Osteocyte (in vitro differentiated cells): ENCODE results near the gene TSPY3. TPM values are rescaled to one million over a fixed set of nuclear protein-coding genes. Genes with fewer than 3 reads are reported as not detected.
"Not testable (repeated sequence)": the region's sequence is repeated elsewhere in the genome, so short reads cannot be mapped to it uniquely, and the experiment has no call there.

ENCODE experiments used
- DNase-seq: peaks from one replicate; pipeline ENCODE4 v3.0.0; 2021; ENCODE audit warnings: mixed read lengths; ENCODE audit not compliant: unreplicated experiment; ENCODE audit errors: extremely low spot score
- H3K27ac Mint-ChIP-seq: one replicate; pipeline ENCODE4 v1.8.0; 2021; ENCODE audit warnings: mild to moderate bottlenecking, mixed read lengths; ENCODE audit not compliant: unreplicated experiment
- H3K27me3 Mint-ChIP-seq: one replicate; pipeline ENCODE4 v1.8.0; 2021; ENCODE audit warnings: mixed read lengths; ENCODE audit not compliant: unreplicated experiment
- H3K36me3 Mint-ChIP-seq: one replicate; pipeline ENCODE4 v1.8.0; 2021; ENCODE audit warnings: mixed read lengths; ENCODE audit not compliant: unreplicated experiment
- H3K4me1 Mint-ChIP-seq: one replicate; pipeline ENCODE4 v1.8.0; 2021; ENCODE audit warnings: mixed read lengths; ENCODE audit not compliant: unreplicated experiment
- H3K4me3 Mint-ChIP-seq: one replicate; pipeline ENCODE4 v1.8.0; 2021; ENCODE audit warnings: mild to moderate bottlenecking, moderate library complexity, mixed read lengths; ENCODE audit not compliant: unreplicated experiment
- H3K9me3 Mint-ChIP-seq: one replicate; pipeline ENCODE4 v1.8.0; 2021; ENCODE audit warnings: mixed read lengths; ENCODE audit not compliant: unreplicated experiment
- long read RNA-seq: library from polyadenylated mRNA; unstranded; transcript quantifications from one replicate; pipeline ENCODE4 v2.0.0, GENCODE V29; 2021
- total RNA-seq: library from RNA; stranded (reverse); gene quantifications from 2 replicates; pipeline ENCODE4 v1.2.1, GENCODE V29; 2021

The TSPY3 gene, protein sequence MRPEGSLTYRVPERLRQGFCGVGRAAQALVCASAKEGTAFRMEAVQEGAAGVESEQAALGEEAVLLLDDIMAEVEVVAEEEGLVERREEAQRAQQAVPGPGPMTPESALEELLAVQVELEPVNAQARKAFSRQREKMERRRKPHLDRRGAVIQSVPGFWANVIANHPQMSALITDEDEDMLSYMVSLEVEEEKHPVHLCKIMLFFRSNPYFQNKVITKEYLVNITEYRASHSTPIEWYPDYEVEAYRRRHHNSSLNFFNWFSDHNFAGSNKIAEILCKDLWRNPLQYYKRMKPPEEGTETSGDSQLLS
- not detected in 2 replicates for total RNA-seq
- long read RNA-seq = 0 reads

DNA sequence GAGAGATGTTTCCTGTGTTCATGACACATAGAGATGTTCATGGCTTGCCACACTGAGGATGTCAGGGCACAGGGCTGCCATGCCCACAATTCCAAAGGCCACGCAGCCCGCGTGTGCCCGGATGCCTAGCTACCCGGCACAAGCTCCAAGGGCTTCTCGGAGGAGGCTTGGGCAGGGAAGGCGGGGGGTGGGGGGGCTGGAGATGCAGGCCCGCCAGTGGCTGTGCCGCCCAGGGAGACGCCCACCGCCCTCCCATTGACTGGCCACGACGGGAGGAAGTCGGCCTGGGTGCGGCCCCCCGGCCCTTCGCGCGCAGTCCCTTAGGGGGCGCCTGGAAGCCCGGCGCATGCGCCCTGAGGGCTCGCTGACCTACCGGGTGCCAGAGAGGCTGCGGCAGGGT is at the start of gene TSPY3:
TSPY3 (plus strand) TSS at position 301 of the 400 bp plus-strand sequence; CDS start at position 347, 46 bp downstream.
- H3K4me3 Mint-ChIP-seq, H3K4me1 Mint-ChIP-seq, H3K27me3 Mint-ChIP-seq, H3K36me3 Mint-ChIP-seq, DNase-seq, H3K9me3 Mint-ChIP-seq, H3K27ac Mint-ChIP-seq: not testable (repeated sequence)

DNA sequence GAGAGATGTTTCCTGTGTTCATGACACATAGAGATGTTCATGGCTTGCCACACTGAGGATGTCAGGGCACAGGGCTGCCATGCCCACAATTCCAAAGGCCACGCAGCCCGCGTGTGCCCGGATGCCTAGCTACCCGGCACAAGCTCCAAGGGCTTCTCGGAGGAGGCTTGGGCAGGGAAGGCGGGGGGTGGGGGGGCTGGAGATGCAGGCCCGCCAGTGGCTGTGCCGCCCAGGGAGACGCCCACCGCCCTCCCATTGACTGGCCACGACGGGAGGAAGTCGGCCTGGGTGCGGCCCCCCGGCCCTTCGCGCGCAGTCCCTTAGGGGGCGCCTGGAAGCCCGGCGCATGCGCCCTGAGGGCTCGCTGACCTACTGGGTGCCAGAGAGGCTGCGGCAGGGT is 40.7 kb upstream of the TSPY3 start, which contains the start of gene TSPY8:
TSPY8 (plus strand) TSS at position 301 of the 400 bp plus-strand sequence; CDS start at position 347, 46 bp downstream.
- not testable (repeated sequence) for H3K9me3 Mint-ChIP-seq, H3K4me3 Mint-ChIP-seq, DNase-seq, H3K27me3 Mint-ChIP-seq, H3K27ac Mint-ChIP-seq, H3K4me1 Mint-ChIP-seq, H3K36me3 Mint-ChIP-seq

DNA sequence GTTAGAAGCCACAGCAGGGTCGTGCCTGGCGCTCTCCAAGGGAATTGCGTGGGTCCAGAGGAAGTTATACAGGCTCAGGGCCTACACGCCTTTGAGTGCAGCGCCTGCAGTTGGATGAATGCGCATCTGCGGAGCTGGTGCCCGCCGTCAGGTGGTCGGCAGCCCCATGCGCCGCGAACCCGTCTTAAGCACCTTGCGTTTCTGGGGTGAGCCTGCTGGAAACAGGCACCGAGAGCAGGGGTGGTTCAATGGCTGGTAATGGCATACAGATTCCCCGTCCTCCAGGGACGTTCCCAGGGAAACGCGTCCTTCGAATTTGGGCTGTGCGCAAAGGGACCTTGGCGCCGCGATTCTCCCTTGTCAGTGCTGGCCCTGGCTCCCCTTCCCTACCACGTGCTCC is 1.7 kb upstream of the TSPY3 start:
- not testable (repeated sequence) for H3K36me3 Mint-ChIP-seq, H3K27ac Mint-ChIP-seq, H3K4me3 Mint-ChIP-seq

More for the DNA sequence above, 1.7 kb upstream of the TSPY3 start:
- not testable (repeated sequence) for H3K4me1 Mint-ChIP-seq, DNase-seq, H3K9me3 Mint-ChIP-seq, H3K27me3 Mint-ChIP-seq

Other genes starting within 250 kb of the TSPY3 start
- not detected in 2 replicates for gene TSPY4, start 61.0 kb upstream of the TSPY3 start, total RNA-seq
- gene TSPY8, start 40.6 kb upstream of the TSPY3 start, total RNA-seq = not detected in 2 replicates
- not detected in 2 replicates for gene TSPY1, start 68.5 kb downstream of the TSPY3 start, total RNA-seq
- not detected in 2 replicates for gene TSPY9, start 88.8 kb downstream of the TSPY3 start, total RNA-seq
- not detected in 2 replicates for gene TSPY10, start 129.5 kb downstream of the TSPY3 start, total RNA-seq